RCC 7860 (cell line): ENCODE measurements around the gene TTLL11.

Source experiments
- DNase-seq: peaks from one replicate; pipeline ENCODE4 v3.0.0-alpha.2; 2015; ENCODE audit warnings: low spot score
- FAIRE-seq: peaks from 2 replicates; lab custom pipeline; 2012; peaks lifted over from hg19 to GRCh38; lab: Jason Lieb, UNC

The TTLL11 gene

GRCh38 chr9:122092611-122093506, at the start of gene TTLL11:
TSS of gene TTLL11 (minus strand) at chr9:122093308. CDS start at chr9:122093148, 160 bp downstream.
- FAIRE-seq, result no peak

DNA sequence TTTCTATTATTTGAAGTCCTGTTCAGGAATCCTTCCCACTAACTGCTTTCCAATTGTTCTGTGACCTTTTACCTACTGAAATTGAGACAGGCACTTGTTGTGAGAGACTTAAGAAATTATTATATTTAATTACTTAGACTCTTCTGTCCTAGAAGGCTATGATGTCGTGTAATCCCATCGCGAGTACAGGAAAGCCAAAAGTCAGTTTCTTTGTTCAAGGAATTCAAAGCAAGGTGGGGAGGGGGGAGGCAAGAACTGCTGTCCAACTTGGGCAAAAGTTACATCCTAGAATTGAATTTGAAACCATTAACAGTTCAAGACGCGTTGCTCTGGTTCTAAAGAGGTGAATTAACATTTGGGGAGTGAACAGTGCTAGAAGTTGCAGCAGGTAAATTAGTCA, 48.6 kb upstream of the TTLL11 start:
- FAIRE-seq (no peak), DNase-seq (no peak)

More at GRCh38 chr9:122092611-122093506, at the start of gene TTLL11:
- DNase-seq, result peak; percentile 85

- FAIRE-seq (no peak), DNase-seq (no peak)
These were observed 47.5 kb upstream of the TTLL11 start for GRCh38 chr9:122140368-122141193.

DNA sequence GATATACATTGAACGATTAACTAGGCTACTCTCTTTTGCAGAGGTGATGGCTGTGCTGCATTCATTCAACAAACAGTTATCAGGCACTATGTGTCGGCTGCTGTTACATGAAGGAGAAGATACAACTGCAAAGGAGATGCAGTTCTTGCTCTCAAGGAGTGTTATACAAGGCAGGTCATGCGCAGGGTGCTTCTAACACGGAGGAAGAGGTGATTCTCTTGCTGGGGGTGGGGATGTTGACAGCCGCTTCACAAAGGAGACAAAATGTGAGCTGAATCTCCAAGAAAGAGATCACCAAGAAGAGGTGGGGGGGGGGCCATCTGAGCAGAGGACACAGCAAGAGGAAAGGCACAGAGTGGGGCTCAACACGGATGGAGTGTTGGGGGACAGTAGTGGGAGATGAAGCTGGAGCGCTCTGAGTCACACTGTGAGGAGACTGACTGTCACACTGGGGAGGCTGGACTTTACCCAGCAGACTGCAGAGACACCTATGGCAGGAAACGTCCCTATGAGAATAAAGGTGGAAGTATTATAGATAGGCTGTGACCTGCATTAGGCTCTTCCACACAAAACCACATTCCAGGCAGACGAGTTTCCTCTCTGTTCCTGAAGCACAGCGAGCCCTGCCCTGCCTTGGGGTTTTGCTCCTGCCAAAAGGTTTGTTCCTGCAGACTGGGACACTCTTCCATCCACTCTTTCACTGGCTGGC, 45.6 kb upstream of the TTLL11 start:
- no peak for DNase-seq

GRCh38 chr9:122135529-122135859, 42.4 kb upstream of the TTLL11 start:
- FAIRE-seq (no peak), DNase-seq (no peak)

More for the DNA sequence above, 45.6 kb upstream of the TTLL11 start:
- FAIRE-seq, result no peak

GRCh38 chr9:122134822-122135528, 41.9 kb upstream of the TTLL11 start:
- FAIRE-seq (no peak), DNase-seq (no peak)

DNA sequence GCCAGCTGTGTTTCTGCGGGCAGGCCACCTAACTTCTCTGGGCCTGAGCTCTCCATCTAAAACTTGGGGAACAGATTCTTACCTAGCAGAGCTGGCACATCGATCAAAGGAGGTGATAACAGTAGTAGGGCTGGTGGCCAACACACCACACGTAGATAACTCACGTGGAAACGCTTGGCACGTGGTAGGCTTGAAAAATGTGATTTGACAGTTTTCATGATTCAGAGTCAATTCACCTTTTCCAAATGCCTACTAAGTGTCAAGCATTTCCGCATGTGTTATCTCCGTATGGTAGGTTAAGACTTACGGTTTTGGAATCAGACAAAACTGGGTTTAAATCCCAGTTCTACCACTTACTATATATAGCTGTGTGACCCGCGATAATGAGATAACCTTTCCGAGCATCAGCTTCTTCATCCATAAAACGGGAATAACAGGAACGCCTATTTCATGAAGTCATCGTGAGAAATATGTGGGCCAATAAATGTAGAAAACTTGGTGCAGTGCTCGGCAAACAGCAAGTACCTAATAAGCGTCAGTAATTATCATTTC, 41.0 kb upstream of the TTLL11 start:
- DNase-seq (no peak), FAIRE-seq (no peak)

DNA sequence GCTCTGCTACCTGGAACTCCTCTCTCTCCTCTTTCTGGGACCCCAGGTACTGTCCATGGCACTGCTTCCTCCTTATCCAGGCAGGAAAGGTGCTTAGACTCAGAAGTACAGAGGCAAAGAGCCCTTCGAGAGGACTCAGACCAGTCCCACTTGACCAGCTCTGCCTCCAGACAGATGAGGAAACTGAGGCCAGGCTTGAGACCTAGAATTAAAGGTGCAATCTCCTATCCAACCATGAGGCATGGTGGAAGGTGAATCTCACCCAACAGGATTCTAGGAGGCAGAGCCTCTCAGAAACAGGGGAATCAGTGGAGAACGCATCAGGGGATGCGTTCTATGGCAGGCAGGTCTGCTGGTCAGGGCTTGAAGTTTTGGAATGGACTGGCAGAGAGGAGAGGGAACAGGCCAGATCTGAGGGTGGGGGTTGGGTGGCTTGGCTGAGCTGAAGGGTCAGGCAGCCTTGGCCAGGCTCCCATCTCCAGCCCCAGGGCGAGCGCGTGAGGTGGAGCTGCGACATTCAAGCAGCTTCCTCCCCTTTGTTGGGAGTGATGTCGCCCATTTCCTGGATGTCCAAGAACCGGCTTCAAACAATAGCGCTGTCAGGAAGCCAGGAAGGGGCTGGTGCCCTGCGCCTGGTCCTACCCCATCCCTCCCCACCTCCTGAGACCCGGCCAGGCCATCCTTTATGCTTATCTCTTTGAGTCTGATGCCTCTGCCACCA, 40.3 kb upstream of the TTLL11 start:
- no peak for FAIRE-seq
- no peak for DNase-seq

- no peak for DNase-seq
- no peak for FAIRE-seq
These were observed 39.4 kb upstream of the TTLL11 start for GRCh38 chr9:122132539-122132938.

- FAIRE-seq, result no peak
- DNase-seq, result no peak
These were observed 38.4 kb upstream of the TTLL11 start for GRCh38 chr9:122131401-122132001.

DNA sequence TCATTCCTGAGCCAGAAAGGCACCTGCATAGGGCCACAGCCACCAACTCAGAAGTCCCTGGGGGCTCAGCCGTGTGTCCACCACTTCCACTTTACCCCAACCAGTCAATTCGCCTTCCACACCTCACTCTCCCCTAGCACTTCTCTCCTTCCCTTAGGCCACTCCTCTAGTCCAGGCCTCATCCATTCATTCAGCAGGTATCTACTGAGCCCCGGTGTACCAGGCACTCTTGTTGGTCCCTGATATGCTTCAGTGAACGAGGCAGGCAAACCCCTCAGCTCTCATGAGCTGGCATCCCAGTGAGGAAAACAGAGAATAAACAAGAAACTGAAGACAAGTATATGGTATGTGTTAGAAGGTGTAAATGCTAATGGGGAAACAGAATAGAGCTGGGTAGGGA, 37.7 kb upstream of the TTLL11 start:
- DNase-seq (no peak), FAIRE-seq (no peak)

- no peak for FAIRE-seq
- DNase-seq, result no peak
These were observed 36.9 kb upstream of the TTLL11 start for GRCh38 chr9:122129969-122130368.

- no peak for FAIRE-seq
- no peak for DNase-seq
These were observed 35.8 kb upstream of the TTLL11 start for GRCh38 chr9:122128969-122129343.

- DNase-seq, result no peak
- no peak for FAIRE-seq
These were observed 35.2 kb upstream of the TTLL11 start for GRCh38 chr9:122128007-122128968.

GRCh38 chr9:122127396-122127798, 34.3 kb upstream of the TTLL11 start:
- FAIRE-seq (no peak), DNase-seq (no peak)

DNA sequence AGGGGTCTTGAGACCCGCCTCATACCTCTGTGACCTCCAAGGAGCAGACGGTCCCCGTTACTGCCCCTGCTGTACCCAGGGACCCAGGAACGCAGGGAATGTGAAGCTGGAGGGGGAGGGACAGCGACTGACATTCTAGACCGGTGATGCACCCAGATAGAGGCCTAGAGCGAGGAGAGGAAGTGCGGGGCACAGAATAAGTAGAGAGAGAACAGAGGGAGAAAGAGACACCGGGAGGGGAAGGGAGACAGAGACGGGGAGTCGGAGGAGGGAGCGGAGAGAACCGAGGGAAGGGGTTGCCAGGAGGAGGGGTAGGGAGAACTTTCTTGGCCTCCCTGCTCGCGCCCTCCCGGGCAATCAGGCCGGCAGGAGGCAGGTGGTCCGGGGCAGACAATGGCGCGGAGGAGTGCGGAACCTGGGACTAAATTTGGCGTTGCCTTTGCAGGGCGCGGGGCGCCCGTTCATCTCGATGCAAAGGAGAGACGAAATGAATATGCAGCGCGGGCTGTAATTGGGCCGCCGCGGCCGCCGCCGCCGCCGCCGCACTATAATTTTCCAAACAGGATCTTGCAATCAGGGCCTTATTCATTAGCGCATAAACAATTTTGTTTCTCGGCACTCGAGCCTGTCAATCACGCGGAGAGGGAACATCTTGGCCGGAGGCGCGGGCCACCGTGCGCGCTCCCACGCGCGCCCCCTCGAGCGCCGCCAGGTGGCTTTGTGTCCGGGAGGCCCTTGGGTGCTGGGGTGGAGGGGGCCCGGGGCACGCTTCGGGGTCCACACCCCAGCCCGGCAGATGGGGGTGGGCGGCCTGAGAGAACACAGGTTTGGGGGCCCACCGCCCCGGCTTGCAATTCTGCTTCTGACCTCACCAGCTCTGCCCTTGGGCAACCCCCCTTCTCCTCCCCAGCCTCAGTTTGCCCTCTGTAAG, 33.5 kb upstream of the TTLL11 start:
- FAIRE-seq (no peak), DNase-seq (no peak)
